Spleen (tissue), 11 donors: Measurements from ENCODE around the gene SPC24. TPM values are rescaled to one million over a fixed set of nuclear protein-coding genes. Genes with fewer than 3 reads are reported as not detected.

Source experiments
- DNase-seq: peaks from one replicate; pipeline ENCODE4 v3.0.0-alpha.2; 2020
- H3K27ac ChIP-seq, 8 donors: fragments of 200-600 bp; sonication (generic) in 7 of 8; 1 replicate in 4 of 8; 2 replicates in 4 of 8; pipeline versions ENCODE4 v1.5.0 to v1.8.0; 2016 to 2021; ENCODE audit warnings: inconsistent platforms in 4 of 8, mild to moderate bottlenecking in 4 of 8, moderate library complexity in 1 of 8
- H3K27me3 ChIP-seq, 7 donors: fragments of 200-600 bp; sonication (generic) in 6 of 7; replicated peaks in 1 of 7; 1 replicate in 4 of 7; 2 replicates in 3 of 7; pipeline versions ENCODE4 v1.5.0 to v1.8.0; 2016 to 2021; ENCODE audit warnings: inconsistent platforms in 3 of 7, mild to moderate bottlenecking in 1 of 7
- H3K36me3 ChIP-seq, 6 donors: fragments of 200-600 bp; sonication (generic) in 5 of 6; 1 replicate in 4 of 6; 2 replicates in 2 of 6; pipeline versions ENCODE4 v1.5.0 to v1.8.0; 2016 to 2021; ENCODE audit warnings: inconsistent platforms in 2 of 6
- H3K4me1 ChIP-seq, 6 donors: fragments of 200-600 bp; sonication (generic) in 5 of 6; 1 replicate in 3 of 6; 2 replicates in 3 of 6; pipeline versions ENCODE4 v1.5.0 to v1.8.0; 2016 to 2021; ENCODE audit warnings: inconsistent platforms in 3 of 6
- H3K4me3 ChIP-seq, 8 donors: fragments of 200-600 bp; sonication (generic) in 7 of 8; 1 replicate in 4 of 8; 2 replicates in 4 of 8; pipeline versions ENCODE4 v1.5.0 to v1.8.0; 2016 to 2021; ENCODE audit warnings: inconsistent platforms in 4 of 8, mild to moderate bottlenecking in 4 of 8, moderate library complexity in 2 of 8
- H3K9me3 ChIP-seq, 8 donors: fragments of 200-600 bp; sonication (generic) in 7 of 8; 1 replicate in 4 of 8; 2 replicates in 4 of 8; pipeline versions ENCODE4 v1.5.0 to v1.8.0; 2016 to 2021; ENCODE audit warnings: inconsistent platforms in 4 of 8
- POLR2A ChIP-seq, 3 donors: fragments of 450-650 bp; IDR thresholded peaks; one replicate each; pipeline ENCODE4 v1.5.1; 2017; ENCODE audit warnings: antibody characterized with exemption in 3 of 3, mild to moderate bottlenecking in 1 of 3
- POLR2AphosphoS5 ChIP-seq, 3 donors: sonication (generic); formaldehyde crosslinking; IDR thresholded peaks; one replicate each; pipeline ENCODE4 v1.5.1; 2017; ENCODE audit warnings: antibody characterized with exemption in 3 of 3
- WGBS, 5 donors: extraction: QIAGEN DNeasy Blood & Tissue Kit in 3 of 5; methylation state at CpG; one replicate each; pipeline versions ENCODE4 v1.1.5 to v1.1.7; 2013 to 2018; 5-methylcytosine and 5-hydroxymethylcytosine counted together
- intact Hi-C: fragments of 100-400 bp; cut with DNase I; formaldehyde crosslinking; loops from one replicate; pipeline ENCODE4 v1.15.0; 2023; ENCODE audit warnings: low total_unique reads
- polyA plus RNA-seq, 3 donors: library from polyadenylated mRNA; stranded (reverse); fragments of 200-250 nt; gene quantifications; one replicate each; pipeline ENCODE4 v1.2.1, GENCODE V29; 2013
- total RNA-seq, 7 donors: library from RNA; depleted of rRNA in 3 of 7; stranded (reverse); fragments of >200 nt in 3 of 7; fragmentation: NEBNext Ultra II Directional in 4 of 7; extraction: Animal tissue kit (Norgen Biotek cat#: 25700) in 4 of 7; gene quantifications; one replicate each; pipeline versions ENCODE4 v1.1.0 to v1.2.1, GENCODE V29; 2016 to 2021
- TF ChIP-seq, protein P1 (sequence below), 11 experiments: fragments of 200-600 bp in 7 of 11; fragments of 450-650 bp in 4 of 11; sonication (generic) in 4 of 11; IDR thresholded peaks in 8 of 11; conservative IDR thresholded peaks in 3 of 11; 1 replicate in 7 of 11; 2 replicates in 4 of 11; pipeline versions ENCODE4 v1.4.0 to v1.8.0; 2016 to 2021; ENCODE audit warnings: antibody characterized with exemption in 11 of 11, inconsistent platforms in 4 of 11, mild to moderate bottlenecking in 1 of 11
- donor health status: healthy with polysubstance abuse.
- donor health status: DM: no; HTN: no; CAD: no; lungs with moderate emphysema.
- donor health status: DM: no; HTN: no; CAD: no.
- donor health status: Bipolar disorder and iron deficiency.
- donor health status: healthy.
- donor health status: DM: no; HTN: no; CAD: no.
- donor health status: DM: yes; HTN: yes; CAD: no.

The SPC24 gene
- total and polyA plus RNA-seq, 10 donors: 1.7 to 9.7 (median 3.7) TPM

DNA sequence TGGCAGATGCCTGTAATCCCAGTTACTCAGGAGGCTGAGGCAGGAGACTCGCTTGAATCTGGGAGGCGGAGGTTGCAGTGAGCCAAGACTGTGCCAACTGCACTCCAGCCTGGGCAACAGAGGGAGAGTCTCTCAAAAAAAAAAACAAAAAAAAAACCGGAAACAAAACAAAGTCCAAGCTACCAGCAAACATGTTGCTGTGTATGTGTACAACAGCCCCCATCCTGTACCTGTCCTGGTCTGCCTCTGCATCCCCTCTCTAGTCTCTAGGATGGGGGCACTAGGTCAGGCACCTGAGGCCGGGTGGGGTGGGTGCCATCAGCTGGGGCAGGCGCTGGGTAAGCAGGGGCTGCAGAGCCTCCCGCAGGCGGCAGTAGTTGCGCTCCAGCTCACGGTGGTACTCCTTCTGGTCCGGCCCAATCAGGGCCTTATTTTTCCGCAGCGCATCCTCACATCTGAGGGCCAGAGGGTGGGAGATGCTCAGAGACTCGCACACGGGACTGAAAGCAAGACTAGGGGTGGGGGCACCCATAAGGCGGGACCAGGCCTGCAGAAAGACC is 44.5 kb upstream of the SPC24 start:
- DNase-seq: no peak
- Histone ChIP-seq H3K36me3 (peaks cover 0 to 32% (median 4%) of the 10 kb centered on the region in 6 donors), H3K27ac (peak overlapping the region in 1 of 8 donors; percentile 10), H3K4me1 (peaks cover 12 to 61% (median 36%) of the 10 kb centered on the region in 6 donors), H3K9me3 (no peaks in the 10 kb centered on the region), H3K4me3 (no peak overlapping the region), H3K27me3 (peaks cover 0 to 22% (median 4%) of the 10 kb centered on the region in 7 donors)
- intact Hi-C loops: loop anchor here (5.0 kb wide), 2 partner anchors 73 to 163 kb away; no protein-coding TSS in a partner anchor
- WGBS, 5 donors: 90 to 94% (median 92%) methylated on average over 14 to 15 of the region's 15 CpGs
- TF ChIP-seq POLR2A (IDR thresholded peaks at IDR 0.05): no peak
- no peak for TF ChIP-seq POLR2AphosphoS5 (IDR thresholded peaks at IDR 0.05)

GRCh38 chr19:11199517-11199916 is 43.9 kb upstream of the SPC24 start:
- Histone ChIP-seq H3K36me3 (peaks cover 0 to 32% (median 4%) of the 10 kb centered on the region in 6 donors), H3K9me3 (no peaks in the 10 kb centered on the region), H3K27ac (peak overlapping the region in 2 of 8 donors; percentile 9 to 83), H3K4me1 (peaks cover 12 to 61% (median 38%) of the 10 kb centered on the region in 6 donors), H3K4me3 (no peak overlapping the region), H3K27me3 (peaks cover 0 to 27% (median 4%) of the 10 kb centered on the region in 7 donors)
- intact Hi-C loops: no loop called here
- WGBS, 5 donors: 64 to 83% (median 76%) methylated on average over 5 of the region's 5 CpGs
- TF ChIP-seq, protein P1, sequence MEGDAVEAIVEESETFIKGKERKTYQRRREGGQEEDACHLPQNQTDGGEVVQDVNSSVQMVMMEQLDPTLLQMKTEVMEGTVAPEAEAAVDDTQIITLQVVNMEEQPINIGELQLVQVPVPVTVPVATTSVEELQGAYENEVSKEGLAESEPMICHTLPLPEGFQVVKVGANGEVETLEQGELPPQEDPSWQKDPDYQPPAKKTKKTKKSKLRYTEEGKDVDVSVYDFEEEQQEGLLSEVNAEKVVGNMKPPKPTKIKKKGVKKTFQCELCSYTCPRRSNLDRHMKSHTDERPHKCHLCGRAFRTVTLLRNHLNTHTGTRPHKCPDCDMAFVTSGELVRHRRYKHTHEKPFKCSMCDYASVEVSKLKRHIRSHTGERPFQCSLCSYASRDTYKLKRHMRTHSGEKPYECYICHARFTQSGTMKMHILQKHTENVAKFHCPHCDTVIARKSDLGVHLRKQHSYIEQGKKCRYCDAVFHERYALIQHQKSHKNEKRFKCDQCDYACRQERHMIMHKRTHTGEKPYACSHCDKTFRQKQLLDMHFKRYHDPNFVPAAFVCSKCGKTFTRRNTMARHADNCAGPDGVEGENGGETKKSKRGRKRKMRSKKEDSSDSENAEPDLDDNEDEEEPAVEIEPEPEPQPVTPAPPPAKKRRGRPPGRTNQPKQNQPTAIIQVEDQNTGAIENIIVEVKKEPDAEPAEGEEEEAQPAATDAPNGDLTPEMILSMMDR (IDR thresholded peaks at IDR 0.05 in 8 of 11, conservative IDR thresholded peaks at IDR 0.05 in 3 of 11): no peak
- no peak for DNase-seq

DNA sequence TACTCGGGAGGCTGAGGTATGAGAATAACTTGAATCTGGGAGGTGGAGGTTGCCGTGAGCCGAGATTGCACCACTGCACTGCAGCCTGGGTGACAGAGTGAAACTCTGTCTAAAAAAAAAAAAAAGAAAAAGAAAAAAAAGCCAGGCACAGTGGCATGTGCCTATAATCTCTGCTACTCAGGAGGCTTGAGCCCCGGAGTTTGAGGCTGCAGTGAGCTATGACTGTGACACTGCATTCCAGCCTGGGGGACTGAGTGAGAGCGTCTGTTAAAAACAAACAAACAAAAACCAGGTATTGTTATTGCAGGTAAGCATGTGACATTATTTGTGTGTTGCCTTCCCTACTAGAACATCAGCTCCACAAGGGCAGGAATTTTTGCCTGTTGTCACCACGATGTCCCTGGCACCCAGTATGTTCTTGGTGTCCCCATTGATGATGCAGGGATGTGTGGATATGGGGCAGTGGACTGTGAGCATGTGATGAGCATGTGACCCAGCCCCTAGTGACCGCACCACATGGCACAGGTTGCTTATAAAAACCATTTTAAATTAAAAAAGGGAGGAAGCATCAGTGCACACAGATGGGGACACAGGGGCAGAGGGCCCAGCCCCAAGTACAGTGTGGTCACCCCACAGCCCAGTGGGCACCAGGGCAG is 43.3 kb upstream of the SPC24 start:
- no peak for DNase-seq
- H3K36me3 ChIP-seq: peaks cover 0 to 38% (median 4%) of the 10 kb centered on the region in 6 donors
- peaks cover 12 to 60% (median 35%) of the 10 kb centered on the region in 6 donors for H3K4me1 ChIP-seq
- peaks cover 0 to 28% (median 4%) of the 10 kb centered on the region in 7 donors for H3K27me3 ChIP-seq
- intact Hi-C loops: no loop called here
- 68 to 83% (median 77%) methylated on average over 7 of the region's 7 CpGs for WGBS, 5 donors
- no peaks in the 10 kb centered on the region for H3K9me3 ChIP-seq
- TF ChIP-seq POLR2A (IDR thresholded peaks at IDR 0.05) (no peak), POLR2AphosphoS5 (IDR thresholded peaks at IDR 0.05) (no peak)
- TF ChIP-seq, protein P1 (IDR thresholded peaks at IDR 0.05 in 8 of 11, conservative IDR thresholded peaks at IDR 0.05 in 3 of 11): no peak
- peak overlapping the region in 4 of 8 donors; percentile 9 to 85 (median 82) for H3K27ac ChIP-seq
- no peak overlapping the region for H3K4me3 ChIP-seq

GRCh38 chr19:11198175-11198534 is 42.6 kb upstream of the SPC24 start:
- Histone ChIP-seq H3K4me1 (peaks cover 12 to 60% (median 32%) of the 10 kb centered on the region in 6 donors), H3K9me3 (no peaks in the 10 kb centered on the region), H3K27ac (peak overlapping the region in 7 of 8 donors; percentile 62 to 87 (median 82)), H3K36me3 (peaks cover 0 to 45% (median 4%) of the 10 kb centered on the region in 6 donors), H3K4me3 (peak overlapping the region in 4 of 8 donors; percentile 71 to 91 (median 76)), H3K27me3 (peaks cover 0 to 28% (median 4%) of the 10 kb centered on the region in 7 donors)
- DNase-seq: no peak
- TF ChIP-seq, protein P1 (IDR thresholded peaks at IDR 0.05 in 8 of 11, conservative IDR thresholded peaks at IDR 0.05 in 3 of 11): no peak
- no peak for TF ChIP-seq POLR2A (IDR thresholded peaks at IDR 0.05)
- no peak for TF ChIP-seq POLR2AphosphoS5 (IDR thresholded peaks at IDR 0.05)
- intact Hi-C loops: no loop called here
- 67 to 83% (median 77%) methylated on average over 7 of the region's 7 CpGs for WGBS, 5 donors
